ENCODE measurements around the gene SNCAIP. TPM values are rescaled to one million over a fixed set of nuclear protein-coding genes. Genes with fewer than 3 reads are reported as not detected.
"Not testable (repeated sequence)": the region's sequence is repeated elsewhere in the genome, so short reads cannot be mapped to it uniquely, and the experiment has no call there.

SNCAIP gene
- total RNA-seq, 4 donors from 2014 or later, result 0.83 to 4.2 (median 2.9) TPM

GRCh38 chr5:122484103-122484502, 172.1 kb downstream of the SNCAIP start:
- no peaks in the 10 kb centered on the region for H3K4me1 ChIP-seq
- intact Hi-C loops (cut with DNase I), result no loop called here
- DNase-seq (ENCODE audit: extremely low spot score), result no peak
- H3K36me3 ChIP-seq, result no peaks in the 10 kb centered on the region
- H3K27ac ChIP-seq (replicated peaks in 1 of 4), result no peak overlapping the region
- 97% methylated on average over 3 of the region's 3 CpGs for WGBS
- TF ChIP-seq CTCF (IDR thresholded peaks at IDR 0.05) (no peak), POLR2AphosphoS5 (IDR thresholded peaks at IDR 0.05) (no peak), EP300 (IDR thresholded peaks at IDR 0.05) (no peak), POLR2A (IDR thresholded peaks at IDR 0.05; ENCODE audit: low read depth) (no peak)
- H3K4me3 ChIP-seq, result no peak overlapping the region
- no peaks in the 10 kb centered on the region for H3K27me3 ChIP-seq
- no peaks in the 10 kb centered on the region for H3K9me3 ChIP-seq

GRCh38 chr5:122485226-122485625, 173.2 kb downstream of the SNCAIP start:
- intact Hi-C loops (cut with DNase I), result no loop called here

GRCh38 chr5:122486616-122487015, 174.6 kb downstream of the SNCAIP start:
- H3K27me3 ChIP-seq; DNase-seq (ENCODE audit: extremely low spot score); H3K36me3 ChIP-seq; H3K4me3 ChIP-seq; H3K9me3 ChIP-seq; intact Hi-C loops (cut with DNase I); H3K27ac ChIP-seq (replicated peaks in 1 of 4); H3K4me1 ChIP-seq: not testable (repeated sequence)
- WGBS, result 91% methylated on average over 6 of the region's 6 CpGs

More at GRCh38 chr5:122485226-122485625, 173.2 kb downstream of the SNCAIP start:
- 100% methylated on average over 2 of the region's 2 CpGs for WGBS
- H3K4me1 ChIP-seq, result no peaks in the 10 kb centered on the region
- no peaks in the 10 kb centered on the region for H3K36me3 ChIP-seq
- DNase-seq (ENCODE audit: extremely low spot score), result no peak
- no peaks in the 10 kb centered on the region for H3K9me3 ChIP-seq
- H3K4me3 ChIP-seq, result no peak overlapping the region
- no peak overlapping the region for H3K27ac ChIP-seq (replicated peaks in 1 of 4)
- no peak for TF ChIP-seq POLR2AphosphoS5 (IDR thresholded peaks at IDR 0.05)
- TF ChIP-seq CTCF (IDR thresholded peaks at IDR 0.05), result no peak
- no peaks in the 10 kb centered on the region for H3K27me3 ChIP-seq

- Histone ChIP-seq H3K4me3 (no peak overlapping the region), H3K4me1 (peaks cover 0 to 4% (median 0%) of the 10 kb centered on the region in 4 donors), H3K27ac (replicated peaks in 1 of 4) (no peak overlapping the region), H3K36me3 (no peaks in the 10 kb centered on the region), H3K27me3 (no peaks in the 10 kb centered on the region), H3K9me3 (no peaks in the 10 kb centered on the region)
- intact Hi-C loops (cut with DNase I), result loop anchor here (2.0 kb wide), 1 partner anchor 38 kb away; no protein-coding TSS in a partner anchor
- WGBS, result 85% methylated on average over 5 of the region's 5 CpGs
- TF ChIP-seq POLR2AphosphoS5 (IDR thresholded peaks at IDR 0.05) (no peak), POLR2A (IDR thresholded peaks at IDR 0.05; ENCODE audit: low read depth) (no peak), CTCF (IDR thresholded peaks at IDR 0.05) (no peak), EP300 (IDR thresholded peaks at IDR 0.05) (no peak)
- no peak for DNase-seq (ENCODE audit: extremely low spot score)
These were observed 178.7 kb downstream of the SNCAIP start for GRCh38 chr5:122490718-122491117.

- Histone ChIP-seq H3K9me3 (no peaks in the 10 kb centered on the region), H3K36me3 (no peaks in the 10 kb centered on the region), H3K4me3 (no peak overlapping the region), H3K27ac (replicated peaks in 1 of 4) (no peak overlapping the region), H3K27me3 (no peaks in the 10 kb centered on the region), H3K4me1 (peaks cover 0 to 4% (median 0%) of the 10 kb centered on the region in 4 donors)
- no peak for DNase-seq (ENCODE audit: extremely low spot score)
- intact Hi-C loops (cut with DNase I), result no loop called here
- TF ChIP-seq EP300 (IDR thresholded peaks at IDR 0.05), result no peak
- no peak for TF ChIP-seq CTCF (IDR thresholded peaks at IDR 0.05)
- no peak for TF ChIP-seq POLR2AphosphoS5 (IDR thresholded peaks at IDR 0.05)
- no peak for TF ChIP-seq POLR2A (IDR thresholded peaks at IDR 0.05; ENCODE audit: low read depth)
- WGBS, result 46% methylated on average over 3 of the region's 3 CpGs
These were observed 180.6 kb downstream of the SNCAIP start for GRCh38 chr5:122492675-122493074.
